ENCODE data around the gene NIP7.

DNA sequence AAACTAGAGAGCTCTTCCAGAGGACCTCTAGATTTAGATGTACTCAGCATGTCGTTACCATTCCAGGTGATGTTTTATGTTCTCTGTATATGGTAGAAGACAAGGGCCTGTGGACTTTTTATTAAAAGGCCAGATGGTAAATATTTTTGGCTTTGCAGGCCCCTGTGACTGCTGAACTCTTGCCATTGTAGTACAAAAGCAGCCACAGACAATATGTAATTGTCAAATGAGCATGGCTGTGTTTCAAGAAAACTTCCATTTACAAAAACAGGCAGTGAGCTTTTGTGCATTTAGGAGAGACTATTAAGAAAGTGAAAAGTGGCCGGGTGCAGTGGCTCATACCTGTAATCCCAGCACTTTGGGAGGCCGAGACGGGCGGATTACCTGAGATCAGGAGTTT, 4.6 kb downstream of the NIP7 start:
- TF ChIP-seq, protein P1, sequence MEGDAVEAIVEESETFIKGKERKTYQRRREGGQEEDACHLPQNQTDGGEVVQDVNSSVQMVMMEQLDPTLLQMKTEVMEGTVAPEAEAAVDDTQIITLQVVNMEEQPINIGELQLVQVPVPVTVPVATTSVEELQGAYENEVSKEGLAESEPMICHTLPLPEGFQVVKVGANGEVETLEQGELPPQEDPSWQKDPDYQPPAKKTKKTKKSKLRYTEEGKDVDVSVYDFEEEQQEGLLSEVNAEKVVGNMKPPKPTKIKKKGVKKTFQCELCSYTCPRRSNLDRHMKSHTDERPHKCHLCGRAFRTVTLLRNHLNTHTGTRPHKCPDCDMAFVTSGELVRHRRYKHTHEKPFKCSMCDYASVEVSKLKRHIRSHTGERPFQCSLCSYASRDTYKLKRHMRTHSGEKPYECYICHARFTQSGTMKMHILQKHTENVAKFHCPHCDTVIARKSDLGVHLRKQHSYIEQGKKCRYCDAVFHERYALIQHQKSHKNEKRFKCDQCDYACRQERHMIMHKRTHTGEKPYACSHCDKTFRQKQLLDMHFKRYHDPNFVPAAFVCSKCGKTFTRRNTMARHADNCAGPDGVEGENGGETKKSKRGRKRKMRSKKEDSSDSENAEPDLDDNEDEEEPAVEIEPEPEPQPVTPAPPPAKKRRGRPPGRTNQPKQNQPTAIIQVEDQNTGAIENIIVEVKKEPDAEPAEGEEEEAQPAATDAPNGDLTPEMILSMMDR (conservative IDR thresholded peaks at IDR 0.05; ENCODE audit: low read depth in 2 of 2), result no peak
- TF ChIP-seq EZH2 (IDR thresholded peaks at IDR 0.05; ENCODE audit: low read depth, unreplicated experiment), result no peak
